HG03442 (cell line): ENCODE results near the gene CPTP.

Experiments used
- ATAC-seq: cut with Tn5 transposase; IDR thresholded peaks from one replicate; pipeline ENCODE4 v1.9.1; 2021; ENCODE audit warnings: mild to moderate bottlenecking, moderate library complexity; ENCODE audit not compliant: unreplicated experiment

The CPTP gene

GRCh38 chr1:1347026-1347595 lies 22.5 kb downstream of the CPTP start:
- no peak for ATAC-seq

DNA sequence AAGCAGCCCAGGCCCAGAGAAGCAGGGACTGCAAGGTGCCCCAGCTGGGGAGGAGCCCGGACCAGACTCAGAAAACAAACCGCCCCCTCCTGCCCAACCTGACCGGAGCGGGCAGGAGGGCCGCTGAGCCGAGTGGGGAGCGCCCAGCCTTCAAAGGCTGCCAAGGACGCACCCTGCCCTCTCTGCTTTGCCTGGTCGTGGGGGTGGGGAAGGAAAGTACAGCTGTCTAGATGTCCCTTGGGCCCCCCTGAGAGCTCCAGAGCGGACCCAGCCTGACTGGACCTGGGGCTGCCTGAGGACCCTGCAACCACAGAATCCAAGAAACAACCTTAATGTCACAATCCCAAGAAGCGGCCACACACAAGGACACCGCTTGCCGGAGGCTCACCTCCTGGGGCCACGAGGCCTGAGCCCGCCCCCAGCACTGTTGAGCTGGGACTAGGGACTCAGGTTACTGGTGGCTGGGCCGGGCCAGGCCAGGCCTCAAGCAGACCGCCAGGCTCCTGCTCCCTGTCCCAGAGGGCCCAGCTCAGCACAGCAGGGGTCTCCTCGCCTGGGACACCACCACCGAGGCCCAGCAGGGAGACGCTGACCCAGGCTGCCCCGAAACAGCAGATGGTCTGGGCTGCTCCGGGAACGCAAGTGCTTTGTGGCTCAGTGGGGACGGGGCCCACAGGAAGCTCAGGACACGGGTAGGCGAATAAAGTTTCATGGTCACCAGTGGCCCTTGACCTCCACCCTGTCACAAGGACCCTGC lies 23.2 kb downstream of the CPTP start:
- ATAC-seq = no peak

DNA sequence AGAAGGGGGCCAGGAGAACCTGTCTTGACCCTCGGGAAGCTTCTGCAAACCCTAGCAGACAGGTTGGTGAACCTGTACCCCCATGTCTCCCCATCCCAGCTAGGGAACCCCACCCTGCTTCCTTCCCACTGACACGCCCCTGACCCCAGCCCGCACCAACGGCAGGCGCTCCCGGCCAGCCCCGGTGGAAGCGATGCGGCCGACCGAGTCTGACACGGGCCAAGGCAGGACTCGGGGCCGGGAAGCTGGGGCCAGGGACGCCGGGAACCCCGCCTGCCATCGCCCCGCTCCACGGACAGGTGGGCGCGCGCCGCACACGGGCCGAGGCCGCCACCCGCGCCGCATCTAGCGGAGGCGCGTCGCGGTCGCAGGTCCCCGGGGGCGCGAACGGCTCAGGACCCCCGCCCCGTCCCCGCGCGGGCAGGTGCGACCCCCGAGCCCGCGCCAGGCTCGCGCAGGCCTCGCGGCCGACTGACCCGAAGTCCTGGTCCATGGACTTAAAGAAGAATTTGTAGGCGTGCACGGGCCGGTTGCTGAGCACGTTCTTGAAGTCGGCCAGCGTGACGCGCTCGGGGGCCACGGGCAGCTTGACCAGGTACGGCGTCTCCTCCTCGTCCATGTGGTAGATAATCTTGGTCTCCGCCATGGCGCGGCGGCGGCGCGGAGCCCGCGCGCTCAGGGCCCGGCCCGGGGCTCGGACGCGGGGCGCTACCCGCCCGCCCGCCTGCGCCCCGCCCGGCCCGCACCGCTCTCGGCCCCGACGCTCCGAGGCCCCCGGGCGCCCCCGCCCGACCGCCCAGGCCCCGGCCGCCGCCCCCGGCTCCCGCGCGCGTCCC lies 24.0 kb downstream of the CPTP start:
- ATAC-seq = peak; percentile 35

- ATAC-seq = peak; percentile 57
These were observed 24.8 kb downstream of the CPTP start, which contains the start of gene DVL1 for GRCh38 chr1:1349256-1350012. TSS of gene DVL1 (minus strand) at chr1:1349418. CDS start at chr1:1349065, 353 bp downstream.

GRCh38 chr1:1351511-1352427 lies 27.2 kb downstream of the CPTP start:
- no peak for ATAC-seq

GRCh38 chr1:1352786-1353388 lies 28.3 kb downstream of the CPTP start:
- ATAC-seq = no peak

- ATAC-seq = no peak
These were observed 29.0 kb downstream of the CPTP start for GRCh38 chr1:1353389-1354151.

DNA sequence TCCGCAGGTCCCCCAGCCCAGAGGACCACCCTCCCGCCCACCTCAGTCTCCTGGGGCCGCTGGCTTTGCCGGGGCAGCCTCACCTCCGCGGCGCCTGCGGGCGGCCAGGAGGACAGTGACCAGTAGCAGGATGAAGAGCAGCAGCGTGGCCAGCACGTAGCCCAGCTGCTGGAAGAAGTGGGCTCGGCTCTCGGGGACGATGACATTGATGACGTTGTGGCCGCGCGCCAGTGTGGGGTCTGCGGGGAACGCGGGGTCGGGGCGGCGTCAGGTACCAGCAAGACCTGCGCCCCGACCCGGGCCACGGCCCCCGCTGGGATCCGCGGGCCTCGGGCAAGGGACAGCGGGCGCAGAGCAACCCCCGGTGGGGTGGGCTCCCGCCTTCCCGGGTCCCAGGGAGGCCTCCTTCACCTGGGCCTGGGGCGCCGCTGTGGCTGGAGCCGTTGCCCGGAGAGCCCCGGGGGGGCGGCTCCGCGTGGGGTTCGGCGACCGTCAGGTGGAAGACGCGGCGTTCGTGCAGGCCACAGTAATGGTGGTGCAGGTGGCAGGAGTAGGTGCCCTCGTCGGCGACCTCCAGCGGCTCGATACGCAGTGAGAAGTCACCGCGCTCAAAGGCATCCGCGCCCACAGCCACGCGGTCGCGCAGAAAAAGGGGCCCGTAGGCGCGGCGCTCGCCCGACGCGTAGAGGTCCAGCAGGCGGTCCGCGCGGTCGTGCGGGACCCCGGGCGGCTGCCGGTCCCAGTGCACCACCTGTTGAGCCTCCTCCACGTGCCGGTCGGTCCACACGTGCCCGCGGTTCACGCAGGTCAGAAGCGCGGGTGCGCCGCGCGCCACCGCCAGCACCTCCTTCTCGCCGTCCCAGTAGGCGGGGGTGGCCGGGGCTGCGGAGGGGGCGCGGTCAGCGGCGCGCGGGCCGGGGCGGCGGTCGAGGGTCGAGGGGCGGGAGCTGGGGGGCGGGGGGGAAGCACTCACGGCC lies 30.0 kb downstream of the CPTP start:
- no peak for ATAC-seq

DNA sequence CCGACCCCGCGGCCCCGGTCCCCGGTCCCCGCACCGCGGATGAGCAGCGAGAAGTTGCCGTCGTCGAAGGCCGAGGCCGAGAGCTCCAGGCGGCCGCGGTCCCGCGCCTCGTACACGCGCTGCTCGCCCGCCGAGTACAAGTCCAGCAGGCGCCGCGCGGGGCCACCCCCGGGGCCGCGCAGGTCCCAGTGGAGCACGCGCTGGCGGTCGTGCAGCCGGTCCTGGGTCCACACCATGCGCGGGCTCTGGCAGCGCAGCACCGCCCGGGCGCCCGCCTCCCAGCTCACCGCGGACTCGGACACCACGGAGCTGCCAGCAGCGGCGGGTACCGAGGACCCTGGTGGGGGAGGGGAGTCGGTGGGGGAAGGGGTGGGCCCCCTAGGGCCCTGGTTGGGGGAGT lies 30.8 kb downstream of the CPTP start:
- no peak for ATAC-seq

DNA sequence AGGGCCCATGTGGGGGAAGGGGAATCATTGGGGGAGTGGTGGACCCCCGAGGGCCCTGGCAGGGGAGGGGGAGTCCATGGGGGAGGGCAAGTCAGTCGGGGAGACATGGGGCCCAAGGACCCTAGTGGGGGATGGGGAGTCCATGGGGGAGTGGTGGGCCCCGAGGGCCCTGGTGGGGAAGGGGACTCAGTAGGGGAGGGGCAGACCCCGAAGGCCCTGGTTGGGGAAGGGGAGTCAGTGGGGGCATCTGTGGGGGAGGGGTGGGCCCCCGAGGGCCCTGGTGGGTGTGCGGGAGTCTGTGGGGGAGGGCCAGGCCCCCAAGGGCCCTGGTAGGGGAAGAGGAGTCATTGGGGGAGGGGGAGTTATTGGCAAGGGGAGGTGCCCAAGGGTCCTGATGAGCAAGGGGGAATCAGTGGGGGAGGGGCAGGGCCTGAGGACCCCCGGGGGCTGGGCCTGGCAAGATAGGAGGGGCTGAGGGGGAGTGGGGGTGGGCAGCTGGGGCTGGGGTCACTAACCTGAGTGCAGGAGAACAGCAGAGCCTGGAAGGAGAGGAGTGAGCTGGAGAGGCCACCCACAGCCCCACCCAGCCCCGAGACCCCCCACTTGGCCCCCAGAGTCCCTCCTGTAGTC lies 31.7 kb downstream of the CPTP start:
- no peak for ATAC-seq

- no peak for ATAC-seq
These were observed 32.3 kb downstream of the CPTP start for GRCh38 chr1:1356796-1357401.

DNA sequence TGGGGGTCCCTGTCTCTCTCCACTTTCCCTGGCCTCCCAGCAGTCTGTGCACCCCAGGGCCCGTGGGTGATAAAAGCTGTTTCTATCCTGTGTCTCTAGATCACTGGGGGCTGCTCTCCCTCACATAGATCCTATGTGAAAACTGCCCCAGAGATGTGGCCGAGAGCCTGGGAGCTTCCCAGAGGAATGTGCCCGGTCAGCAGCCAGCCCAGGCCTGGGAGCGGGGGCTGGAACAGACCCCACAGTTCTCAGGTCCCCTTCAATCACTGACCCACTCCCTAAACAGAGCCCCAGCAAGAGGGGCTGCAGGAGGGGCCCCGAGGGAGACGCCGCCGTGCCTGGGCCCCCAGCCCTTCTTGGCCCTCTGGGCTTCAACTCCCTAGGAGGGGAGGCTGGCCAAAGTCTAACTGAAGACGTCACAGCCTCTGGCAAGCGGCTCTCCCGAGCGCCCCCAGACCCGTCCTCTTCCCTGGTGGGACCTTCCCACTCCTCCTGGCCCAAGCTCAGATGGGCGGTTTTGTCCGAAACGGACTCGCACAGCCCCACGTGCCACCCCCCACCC lies 33.4 kb downstream of the CPTP start:
- no peak for ATAC-seq

DNA sequence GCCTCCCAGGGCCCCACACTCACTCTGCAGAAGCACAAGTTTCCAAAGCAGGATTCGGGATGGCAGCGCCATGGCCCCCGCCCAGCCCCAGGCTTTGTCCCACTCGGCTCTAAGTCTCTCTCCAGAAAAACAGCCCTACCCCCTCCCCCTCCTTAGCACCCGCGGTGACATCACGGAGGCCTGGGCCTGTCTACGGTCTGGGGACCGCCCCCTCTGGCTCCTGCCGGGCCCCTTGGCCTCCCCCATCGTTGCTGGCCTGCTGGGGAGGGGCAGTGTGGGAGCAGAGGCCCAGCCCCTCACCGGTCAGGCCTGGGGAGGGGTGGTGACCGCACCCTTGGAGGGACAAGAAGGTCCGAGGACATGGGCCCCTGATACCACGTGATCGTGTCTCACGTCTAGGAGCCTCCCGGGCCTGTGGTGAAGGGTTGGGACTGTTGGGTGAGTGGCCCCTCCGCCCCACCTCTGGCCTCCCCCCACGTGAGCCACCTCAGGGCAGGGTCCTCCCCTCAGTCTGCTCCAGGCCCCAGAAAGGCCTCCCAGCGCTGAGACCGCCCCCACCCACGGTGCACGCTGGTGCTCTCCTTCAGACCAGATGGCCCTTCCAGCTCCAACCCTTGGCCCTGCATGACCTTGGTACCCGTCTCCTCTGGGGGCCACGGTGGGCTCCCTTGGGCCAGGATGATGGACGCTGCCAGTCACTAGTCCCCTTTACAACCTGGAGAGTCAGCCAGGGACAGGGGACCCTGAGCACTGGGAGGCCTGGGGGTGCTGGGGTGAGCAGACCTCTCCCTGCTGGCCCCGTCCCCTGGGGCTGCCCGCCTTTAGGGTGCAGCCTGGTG lies 34.0 kb downstream of the CPTP start, which contains the start of gene MXRA8:
MXRA8 (minus strand) TSS at position 123 of the 839 bp plus-strand sequence; CDS start at position 72, 51 bp downstream.
- no peak for ATAC-seq

DNA sequence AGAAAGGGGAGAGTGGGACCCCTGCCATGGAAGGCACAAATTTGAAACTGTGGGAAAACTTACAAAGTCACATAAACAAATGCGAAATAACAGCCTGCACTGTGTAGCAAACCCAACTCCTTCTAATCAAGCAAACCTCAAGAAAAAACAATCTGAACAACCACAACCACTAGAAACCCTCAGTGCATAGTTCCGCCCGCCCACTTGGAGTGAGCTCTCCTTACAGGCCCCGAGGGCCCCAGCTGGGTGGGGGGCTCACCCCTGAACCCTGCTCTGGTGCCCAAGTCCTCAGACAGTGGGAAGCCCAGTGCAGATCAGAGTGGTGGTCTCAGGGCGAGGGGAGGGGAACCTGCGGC lies 34.7 kb downstream of the CPTP start:
- ATAC-seq = no peak

DNA sequence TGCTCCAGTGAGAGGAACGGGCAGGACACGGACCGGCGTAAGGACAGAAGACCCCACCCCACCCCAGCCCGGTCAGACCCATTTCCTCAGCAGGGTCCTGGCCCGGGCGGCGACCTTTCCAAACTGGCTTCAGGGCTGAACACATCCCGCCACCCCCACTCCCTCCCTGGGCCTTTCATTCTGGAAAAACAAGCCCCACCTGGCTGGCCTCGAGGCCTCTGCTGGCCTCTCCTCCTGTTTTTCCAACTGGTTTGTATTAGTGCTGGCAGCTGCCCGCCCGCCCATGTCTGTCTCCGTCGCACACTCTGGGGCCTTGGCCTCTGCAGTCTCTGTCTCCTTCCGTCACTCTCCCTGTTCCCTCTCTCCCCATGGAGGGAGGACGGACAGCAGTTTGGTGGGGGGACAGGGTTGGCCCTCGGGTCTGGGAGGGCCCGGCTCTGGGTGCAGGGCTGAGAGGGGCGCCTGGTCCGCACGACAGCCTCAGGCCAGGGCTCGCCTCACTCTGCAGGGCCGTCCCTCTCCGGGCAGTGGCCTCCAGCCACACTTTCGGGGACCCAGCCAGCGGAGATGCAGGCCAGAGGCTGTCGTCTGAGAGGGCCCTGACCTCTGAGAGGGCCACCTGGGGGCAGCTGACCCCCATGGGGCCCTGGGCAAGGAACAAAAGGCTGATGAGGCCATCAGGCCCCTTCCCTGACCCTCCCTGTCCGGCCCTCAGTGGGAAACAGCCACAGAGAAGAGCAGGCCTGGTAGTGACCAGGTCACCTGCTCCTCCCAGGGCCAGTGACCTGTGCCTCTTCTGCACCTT lies 35.3 kb downstream of the CPTP start:
- no peak for ATAC-seq
